ENCODE data around the gene CDH4. TPM values are rescaled to one million over a fixed set of nuclear protein-coding genes. Genes with fewer than 3 reads are reported as not detected.

CDH4 gene
- total RNA-seq, 2 donors from 2014 or later: 0.07 to 0.94 TPM

DNA sequence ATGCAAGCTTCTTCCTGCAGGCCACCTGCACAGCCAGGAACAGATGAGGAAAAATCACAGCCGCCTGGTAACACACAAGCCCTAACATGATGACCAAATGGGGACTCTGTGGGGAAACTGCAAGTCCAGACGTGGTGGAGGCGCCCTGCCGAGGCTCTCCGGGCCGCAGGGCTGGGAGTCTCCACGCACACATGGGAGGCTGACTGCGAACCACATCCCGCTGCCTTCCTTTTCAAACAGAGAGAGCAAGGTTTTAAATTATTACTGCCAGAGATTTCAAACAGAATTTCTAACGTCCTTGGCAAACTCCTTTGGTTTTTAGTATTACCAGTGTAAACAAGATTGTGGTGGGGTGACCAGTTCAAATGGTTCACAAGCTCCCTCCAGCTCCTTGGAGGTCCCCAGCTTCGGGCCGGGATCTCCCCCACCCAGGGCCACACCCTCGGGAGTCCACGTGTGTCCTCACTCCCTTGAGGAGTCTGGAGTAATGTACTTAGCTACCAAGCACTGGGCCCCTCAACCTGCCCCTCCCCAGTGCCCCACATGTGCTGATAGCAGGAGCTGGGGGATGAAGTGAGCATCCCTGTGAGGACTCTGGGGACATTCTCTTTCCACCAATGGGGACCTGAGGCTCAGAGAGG, 560.9 kb downstream of the CDH4 start:
- no peak for DNase-seq (ENCODE audit: low spot score)
- no peak for TF ChIP-seq CTCF (IDR thresholded peaks at IDR 0.05)
- no peaks in the 10 kb centered on the region for H3K36me3 ChIP-seq
- H3K4me3 ChIP-seq: no peak overlapping the region
- H3K27ac ChIP-seq: no peak overlapping the region
- H3K27me3 ChIP-seq: no peaks in the 10 kb centered on the region
- no peaks in the 10 kb centered on the region for H3K9me3 ChIP-seq
- no peaks in the 10 kb centered on the region for H3K4me1 ChIP-seq

DNA sequence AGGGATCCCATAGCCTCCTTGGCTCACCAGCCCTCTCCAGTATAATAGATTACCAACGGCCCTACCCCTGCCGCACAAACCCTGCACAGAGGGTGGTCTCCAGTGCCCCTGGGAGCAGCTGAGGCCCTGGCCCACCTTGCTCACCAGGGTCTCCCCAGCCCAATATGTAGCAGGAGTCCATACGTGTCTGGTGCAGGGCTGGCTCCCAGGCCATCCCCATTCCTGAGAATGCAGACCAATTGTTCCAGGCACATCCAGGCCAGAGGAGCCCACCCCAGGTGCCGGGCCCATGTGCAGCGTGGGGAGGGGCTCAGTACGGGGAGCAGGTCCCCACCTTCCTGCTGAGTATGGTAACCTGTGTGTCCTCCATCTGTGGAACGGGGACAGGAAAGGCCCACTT, 561.7 kb downstream of the CDH4 start:
- no peaks in the 10 kb centered on the region for H3K9me3 ChIP-seq
- H3K4me3 ChIP-seq: no peak overlapping the region
- TF ChIP-seq CTCF (IDR thresholded peaks at IDR 0.05): no peak
- H3K27me3 ChIP-seq: no peaks in the 10 kb centered on the region
- H3K27ac ChIP-seq: no peak overlapping the region
- no peaks in the 10 kb centered on the region for H3K36me3 ChIP-seq
- H3K4me1 ChIP-seq: no peaks in the 10 kb centered on the region
- DNase-seq (ENCODE audit: low spot score): no peak

- H3K4me1 ChIP-seq: no peaks in the 10 kb centered on the region
- H3K4me3 ChIP-seq: no peak overlapping the region
- no peak for DNase-seq (ENCODE audit: low spot score)
- H3K27me3 ChIP-seq: no peaks in the 10 kb centered on the region
- H3K36me3 ChIP-seq: no peaks in the 10 kb centered on the region
- TF ChIP-seq CTCF (IDR thresholded peaks at IDR 0.05): no peak
- no peak overlapping the region for H3K27ac ChIP-seq
- H3K9me3 ChIP-seq: no peaks in the 10 kb centered on the region
These were observed 562.2 kb downstream of the CDH4 start for GRCh38 chr20:61814244-61814643.

- no peak for TF ChIP-seq CTCF (IDR thresholded peaks at IDR 0.05)
- no peaks in the 10 kb centered on the region for H3K27me3 ChIP-seq
- H3K4me1 ChIP-seq: no peaks in the 10 kb centered on the region
- no peak overlapping the region for H3K27ac ChIP-seq
- H3K9me3 ChIP-seq: no peaks in the 10 kb centered on the region
- no peak overlapping the region for H3K4me3 ChIP-seq
- no peaks in the 10 kb centered on the region for H3K36me3 ChIP-seq
- no peak for DNase-seq (ENCODE audit: low spot score)
These were observed 562.7 kb downstream of the CDH4 start for GRCh38 chr20:61814726-61815125.

- TF ChIP-seq CTCF (IDR thresholded peaks at IDR 0.05): no peak
- H3K4me3 ChIP-seq: no peak overlapping the region
- H3K27me3 ChIP-seq: no peaks in the 10 kb centered on the region
- no peaks in the 10 kb centered on the region for H3K9me3 ChIP-seq
- H3K36me3 ChIP-seq: no peaks in the 10 kb centered on the region
- no peak for DNase-seq (ENCODE audit: low spot score)
- H3K4me1 ChIP-seq: no peaks in the 10 kb centered on the region
- no peak overlapping the region for H3K27ac ChIP-seq
These were observed 563.1 kb downstream of the CDH4 start for GRCh38 chr20:61815176-61815575.

DNA sequence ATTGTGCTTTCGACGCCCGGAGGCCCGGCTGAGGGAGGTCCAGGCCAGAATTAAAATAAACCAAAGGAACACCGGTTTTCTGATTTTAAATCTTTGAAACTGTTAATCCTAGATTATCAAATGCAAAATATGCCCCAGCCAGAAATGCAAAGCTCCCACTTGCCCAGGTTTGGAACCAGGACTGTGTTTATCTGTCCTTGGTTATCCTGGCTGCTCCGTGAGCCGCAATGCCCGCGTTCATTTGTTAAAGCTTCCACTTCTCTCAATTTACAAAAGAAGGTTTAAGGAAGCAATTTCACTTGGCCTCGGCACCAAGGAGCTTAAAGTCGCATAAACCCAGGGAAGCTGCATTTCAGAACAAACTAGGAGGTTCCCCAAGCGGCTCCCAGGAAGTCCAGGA, 563.6 kb downstream of the CDH4 start:
- no peak for DNase-seq (ENCODE audit: low spot score)

More for the DNA sequence above, 563.6 kb downstream of the CDH4 start:
- H3K27me3 ChIP-seq: no peaks in the 10 kb centered on the region
- no peak for TF ChIP-seq CTCF (IDR thresholded peaks at IDR 0.05)
- H3K4me3 ChIP-seq: no peak overlapping the region
- H3K9me3 ChIP-seq: no peaks in the 10 kb centered on the region
- H3K27ac ChIP-seq: no peak overlapping the region
- no peaks in the 10 kb centered on the region for H3K36me3 ChIP-seq
- H3K4me1 ChIP-seq: no peaks in the 10 kb centered on the region
